Activated CD8-positive, alpha-beta T cell treated with anti-CD3 and anti-CD28 coated beads, Interleukin-2, amount 10 ng/mL, durations not matched to agents 7 days and 5 days (primary cell): ENCODE data around the gene FHOD3. TPM values are rescaled to one million over a fixed set of nuclear protein-coding genes. Genes with fewer than 3 reads are reported as not detected.

Experiments
- ATAC-seq: fragments of 150-1000 bp; cut with Tn5 transposase; one replicate; pipeline ENCODE4 v1.10.0; 2021; ENCODE audit warnings: moderate library complexity
- CTCF ChIA-PET: fragments of 350-600 bp; sonication (Branson Sonifier 250); formaldehyde crosslinking; loops from one replicate; lab custom pipeline; 2021; ENCODE audit warnings: antibody characterized with exemption; lab: Charles Lee
- POLR2A ChIA-PET: fragments of 350-600 bp; sonication (Branson Sonifier 250); formaldehyde crosslinking; loops from one replicate; lab custom pipeline; 2021; ENCODE audit warnings: antibody characterized with exemption; lab: Charles Lee
- DNase-seq: peaks from one replicate; pipeline ENCODE4 v3.0.0-alpha.2; 2020
- H3K27ac Mint-ChIP-seq: one replicate; pipeline ENCODE4 v1.8.0; 2021; ENCODE audit warnings: mild to moderate bottlenecking, mixed read lengths
- H3K27me3 Mint-ChIP-seq: one replicate; pipeline ENCODE4 v1.8.0; 2021; ENCODE audit warnings: low read depth, mixed read lengths
- H3K36me3 Mint-ChIP-seq: one replicate; pipeline ENCODE4 v1.8.0; 2021; ENCODE audit warnings: low read depth, mixed read lengths
- H3K4me1 Mint-ChIP-seq: one replicate; pipeline ENCODE4 v1.8.0; 2021; ENCODE audit warnings: low read depth, mixed read lengths
- H3K4me3 Mint-ChIP-seq: one replicate; pipeline ENCODE4 v1.8.0; 2021; ENCODE audit warnings: mild to moderate bottlenecking, mixed read lengths
- H3K9me3 Mint-ChIP-seq: one replicate; pipeline ENCODE4 v1.8.0; 2022; ENCODE audit warnings: mixed read lengths; ENCODE audit not compliant: insufficient read depth
- total RNA-seq, 2 experiments: library from RNA; stranded (reverse); gene quantifications; one replicate each; pipeline ENCODE4 v1.2.3, GENCODE V29; 2021

The FHOD3 gene
- total RNA-seq, 2 experiments from 2014 or later, result not detected

DNA sequence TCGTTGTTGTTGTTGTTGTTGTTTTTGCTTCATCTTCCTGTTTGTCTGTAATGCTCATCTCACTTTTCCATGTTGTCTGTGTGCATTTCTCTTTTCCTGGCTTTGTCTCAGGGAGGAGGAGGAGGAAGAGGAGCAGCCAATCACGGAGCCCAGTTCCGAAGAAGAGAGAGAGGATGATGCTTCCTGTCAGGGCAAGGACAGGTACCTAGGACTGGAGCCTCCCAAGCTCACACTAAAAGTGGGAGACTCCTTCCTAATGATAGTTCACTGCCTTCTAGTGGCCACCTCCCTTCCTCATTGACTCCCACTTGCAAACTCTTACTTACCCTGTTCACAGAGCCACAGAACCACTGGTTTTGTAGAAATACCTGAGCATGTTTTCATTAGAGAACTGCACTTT, 351.7 kb downstream of the FHOD3 start:
- ChIA-PET POLR2A (no interaction called here), CTCF (no interaction called here)
- no peaks in the 10 kb centered on the region for H3K36me3 Mint-ChIP-seq
- no peak overlapping the region for H3K27ac Mint-ChIP-seq
- no peak overlapping the region for H3K4me3 Mint-ChIP-seq
- peaks cover 6% of the 10 kb centered on the region for H3K27me3 Mint-ChIP-seq
- no peak for ATAC-seq
- no peaks in the 10 kb centered on the region for H3K4me1 Mint-ChIP-seq
- H3K9me3 Mint-ChIP-seq, result no peaks in the 10 kb centered on the region
- no peak for DNase-seq

DNA sequence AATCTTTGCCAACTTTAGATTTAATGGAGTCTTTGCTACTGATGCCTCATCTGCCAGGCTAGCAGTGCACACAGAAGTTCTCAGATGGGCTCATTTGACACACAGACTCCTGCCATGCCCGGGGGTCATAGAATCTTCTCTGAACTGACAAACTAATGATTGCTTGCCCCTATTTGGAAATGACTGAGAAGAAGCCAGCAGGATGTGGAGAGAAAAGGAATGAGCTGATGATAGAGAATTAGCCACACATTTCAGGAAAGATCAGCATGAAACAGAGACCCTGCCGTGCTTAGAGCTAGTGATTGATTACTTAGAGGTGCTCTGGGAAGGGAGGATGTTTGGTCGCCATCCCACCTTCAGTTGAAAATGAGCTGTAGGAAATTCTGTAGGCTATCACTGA, 352.8 kb downstream of the FHOD3 start:
- Mint-ChIP-seq H3K36me3 (no peaks in the 10 kb centered on the region), H3K27me3 (peaks cover 6% of the 10 kb centered on the region), H3K4me3 (no peak overlapping the region), H3K27ac (no peak overlapping the region), H3K4me1 (no peaks in the 10 kb centered on the region), H3K9me3 (no peaks in the 10 kb centered on the region)
- ATAC-seq (no peak), DNase-seq (no peak)
- ChIA-PET CTCF (no interaction called here), POLR2A (no interaction called here)

- no peaks in the 10 kb centered on the region for H3K4me1 Mint-ChIP-seq
Measured at GRCh38 chr18:36650906-36651305, 353.4 kb downstream of the FHOD3 start.

DNA sequence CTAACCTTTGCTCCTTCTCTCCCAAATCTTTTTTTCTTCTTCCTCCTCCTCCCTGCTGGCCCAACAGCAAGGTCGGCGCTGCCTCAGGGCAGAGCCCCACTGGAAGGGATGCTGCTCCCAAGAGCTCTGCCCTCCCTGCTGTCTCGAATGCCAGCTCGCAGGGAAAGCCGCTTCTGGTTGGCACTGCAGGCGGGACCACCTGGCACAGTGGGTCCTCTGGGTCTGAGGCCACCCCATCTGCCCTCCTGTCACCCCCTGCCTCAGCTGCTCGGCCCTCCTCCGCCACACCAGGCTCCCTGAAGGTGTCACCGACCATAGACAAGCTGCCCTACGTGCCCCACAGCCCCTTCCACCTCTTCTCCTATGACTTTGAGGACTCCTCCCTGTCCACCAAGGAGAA, 355.0 kb downstream of the FHOD3 start:
- CTCF ChIA-PET, result no interaction called here
- ATAC-seq (no peak), DNase-seq (no peak)
- H3K27me3 Mint-ChIP-seq, result peaks cover 11% of the 10 kb centered on the region
- no peaks in the 10 kb centered on the region for H3K9me3 Mint-ChIP-seq
- no peak overlapping the region for H3K27ac Mint-ChIP-seq
- no peak overlapping the region for H3K4me3 Mint-ChIP-seq
- no peaks in the 10 kb centered on the region for H3K36me3 Mint-ChIP-seq
- POLR2A ChIA-PET, result no interaction called here
- no peaks in the 10 kb centered on the region for H3K4me1 Mint-ChIP-seq

More at GRCh38 chr18:36650906-36651305, 353.4 kb downstream of the FHOD3 start:
- Mint-ChIP-seq H3K27me3 (peaks cover 4% of the 10 kb centered on the region), H3K27ac (no peak overlapping the region), H3K36me3 (no peaks in the 10 kb centered on the region), H3K9me3 (no peaks in the 10 kb centered on the region), H3K4me3 (no peak overlapping the region)
- ATAC-seq (no peak), DNase-seq (no peak)
- ChIA-PET POLR2A (no interaction called here), CTCF (no interaction called here)

GRCh38 chr18:36653141-36653869, 355.8 kb downstream of the FHOD3 start:
- no peak for DNase-seq

DNA sequence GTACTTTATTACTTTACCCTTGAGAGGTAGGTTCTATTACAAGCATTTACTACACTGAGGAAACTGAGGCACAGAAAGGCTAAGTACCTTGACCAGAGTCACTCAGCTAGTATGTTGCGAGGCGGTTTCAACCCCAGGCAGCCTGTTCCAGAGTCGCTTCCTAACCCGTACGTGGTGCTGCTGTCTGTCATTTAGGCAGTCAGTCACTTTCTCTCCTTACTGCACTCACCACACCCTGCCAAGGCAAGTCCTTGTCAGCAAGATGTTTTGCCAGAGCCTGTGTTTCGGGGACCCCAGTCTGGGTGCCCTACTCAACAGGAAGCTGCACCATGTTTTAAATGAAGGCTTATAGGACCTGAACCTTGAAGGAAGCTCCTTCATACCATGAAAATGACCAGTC, 356.4 kb downstream of the FHOD3 start:
- DNase-seq (no peak), ATAC-seq (no peak)
- Mint-ChIP-seq H3K9me3 (no peaks in the 10 kb centered on the region), H3K36me3 (no peaks in the 10 kb centered on the region), H3K4me1 (no peaks in the 10 kb centered on the region), H3K27ac (no peak overlapping the region), H3K4me3 (no peak overlapping the region), H3K27me3 (peaks cover 14% of the 10 kb centered on the region)
- ChIA-PET CTCF (no interaction called here), POLR2A (no interaction called here)

More at GRCh38 chr18:36653141-36653869, 355.8 kb downstream of the FHOD3 start:
- CTCF ChIA-PET, result no interaction called here
- Mint-ChIP-seq H3K9me3 (no peaks in the 10 kb centered on the region), H3K27me3 (peaks cover 14% of the 10 kb centered on the region), H3K4me1 (no peaks in the 10 kb centered on the region), H3K36me3 (no peaks in the 10 kb centered on the region), H3K4me3 (no peak overlapping the region), H3K27ac (no peak overlapping the region)
- POLR2A ChIA-PET, result no interaction called here
- ATAC-seq, result no peak

- ChIA-PET POLR2A (no interaction called here), CTCF (no interaction called here)
- Mint-ChIP-seq H3K4me1 (no peaks in the 10 kb centered on the region), H3K9me3 (no peaks in the 10 kb centered on the region), H3K27ac (no peak overlapping the region), H3K27me3 (peaks cover 11% of the 10 kb centered on the region), H3K36me3 (no peaks in the 10 kb centered on the region), H3K4me3 (no peak overlapping the region)
- DNase-seq, result no peak
- no peak for ATAC-seq
Measured at GRCh38 chr18:36655074-36655473, 357.6 kb downstream of the FHOD3 start.

DNA sequence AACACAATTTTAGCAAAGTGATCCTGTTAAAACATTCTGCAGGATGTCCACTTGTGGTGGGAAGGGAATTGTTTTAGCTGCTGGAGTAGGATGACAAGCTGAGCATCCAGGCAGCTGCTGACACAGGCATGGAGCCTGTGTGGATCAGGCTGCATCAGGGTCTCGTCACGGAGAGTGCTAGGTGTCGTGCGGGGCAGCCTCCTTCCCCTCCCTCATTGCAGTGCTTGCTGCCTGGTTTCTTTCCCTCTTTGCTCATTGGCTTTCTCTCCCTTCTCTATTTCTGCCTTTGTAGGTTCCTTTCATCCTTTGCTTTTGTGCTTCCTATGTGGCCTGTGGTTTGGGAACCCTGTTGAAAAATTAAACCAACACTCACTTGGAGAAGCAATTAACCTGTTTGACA, 358.4 kb downstream of the FHOD3 start:
- DNase-seq, result no peak
- ATAC-seq, result no peak
- peaks cover 11% of the 10 kb centered on the region for H3K27me3 Mint-ChIP-seq

DNA sequence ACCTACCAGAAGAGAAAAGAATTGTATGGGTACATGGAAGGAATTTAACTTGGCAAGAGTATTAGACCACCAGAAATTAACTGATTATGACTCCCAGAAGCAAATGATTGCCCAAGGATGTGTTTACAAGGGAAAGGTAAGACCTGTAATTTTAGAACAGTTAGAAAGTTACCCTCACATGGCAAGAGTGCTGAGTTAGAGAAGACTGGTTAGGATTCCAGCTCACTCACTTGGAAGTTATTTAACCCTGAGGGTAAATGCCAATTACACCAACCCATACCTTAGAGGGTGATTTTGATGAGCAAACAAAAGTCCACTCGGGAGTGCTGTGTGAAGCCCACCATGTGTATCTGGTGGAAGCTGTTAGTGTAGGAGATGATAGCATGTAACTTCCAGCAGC, 361.1 kb downstream of the FHOD3 start:
- ATAC-seq, result no peak
- H3K27me3 Mint-ChIP-seq, result peaks cover 11% of the 10 kb centered on the region
- H3K36me3 Mint-ChIP-seq, result no peaks in the 10 kb centered on the region
- no peak for DNase-seq
- no peaks in the 10 kb centered on the region for H3K4me1 Mint-ChIP-seq
- H3K9me3 Mint-ChIP-seq, result no peaks in the 10 kb centered on the region
- ChIA-PET CTCF (no interaction called here), POLR2A (no interaction called here)
- no peak overlapping the region for H3K4me3 Mint-ChIP-seq
- H3K27ac Mint-ChIP-seq, result no peak overlapping the region

More for the DNA sequence above, 358.4 kb downstream of the FHOD3 start:
- no peaks in the 10 kb centered on the region for H3K4me1 Mint-ChIP-seq
- CTCF ChIA-PET, result no interaction called here
- no peak overlapping the region for H3K4me3 Mint-ChIP-seq
- no peak overlapping the region for H3K27ac Mint-ChIP-seq
- POLR2A ChIA-PET, result no interaction called here
- H3K9me3 Mint-ChIP-seq, result no peaks in the 10 kb centered on the region
- no peaks in the 10 kb centered on the region for H3K36me3 Mint-ChIP-seq

- CTCF ChIA-PET, result no interaction called here
- POLR2A ChIA-PET, result no interaction called here
- DNase-seq (no peak), ATAC-seq (no peak)
- Mint-ChIP-seq H3K9me3 (no peaks in the 10 kb centered on the region), H3K4me1 (no peaks in the 10 kb centered on the region), H3K27me3 (peaks cover 11% of the 10 kb centered on the region), H3K4me3 (no peak overlapping the region), H3K36me3 (no peaks in the 10 kb centered on the region), H3K27ac (no peak overlapping the region)
Measured at GRCh38 chr18:36660311-36660710, 362.8 kb downstream of the FHOD3 start.

DNA sequence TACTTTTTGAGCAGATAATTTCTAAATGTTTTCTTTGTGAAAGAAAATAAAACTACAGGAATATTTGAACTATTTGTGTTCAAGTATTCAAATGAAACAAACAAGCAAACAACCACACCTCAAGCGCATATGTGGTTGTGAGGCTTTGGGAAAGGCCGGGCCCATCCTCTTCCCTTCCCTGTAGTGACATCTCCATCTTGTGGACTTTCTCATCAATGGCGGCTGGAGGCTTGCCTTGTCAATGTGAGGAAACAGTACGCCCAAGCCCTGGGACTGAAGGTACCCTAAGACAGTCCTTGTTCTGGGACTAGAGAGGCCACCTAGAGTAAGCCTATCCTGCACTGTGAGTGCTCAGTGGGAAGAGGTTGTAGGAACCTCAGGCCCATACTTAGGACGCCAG, 364.5 kb downstream of the FHOD3 start:
- Mint-ChIP-seq H3K27ac (no peak overlapping the region), H3K4me3 (no peak overlapping the region), H3K9me3 (no peaks in the 10 kb centered on the region), H3K27me3 (peaks cover 5% of the 10 kb centered on the region), H3K4me1 (no peaks in the 10 kb centered on the region), H3K36me3 (no peaks in the 10 kb centered on the region)
- ATAC-seq (no peak), DNase-seq (no peak)
- ChIA-PET POLR2A (no interaction called here), CTCF (no interaction called here)

GRCh38 chr18:36663312-36663711, 365.8 kb downstream of the FHOD3 start:
- ATAC-seq (no peak), DNase-seq (no peak)
- H3K27me3 Mint-ChIP-seq, result no peaks in the 10 kb centered on the region
- no peaks in the 10 kb centered on the region for H3K36me3 Mint-ChIP-seq
- no peak overlapping the region for H3K27ac Mint-ChIP-seq
- POLR2A ChIA-PET, result no interaction called here
- no peaks in the 10 kb centered on the region for H3K9me3 Mint-ChIP-seq
- no peak overlapping the region for H3K4me3 Mint-ChIP-seq
- no peaks in the 10 kb centered on the region for H3K4me1 Mint-ChIP-seq
- CTCF ChIA-PET, result interaction anchor here (1.2 kb wide), 1 partner anchor 25 kb away, joined by 4 read pairs; no protein-coding TSS in a partner anchor

- Mint-ChIP-seq H3K4me3 (no peak overlapping the region), H3K27ac (no peak overlapping the region), H3K36me3 (no peaks in the 10 kb centered on the region), H3K9me3 (no peaks in the 10 kb centered on the region), H3K27me3 (peaks cover 4% of the 10 kb centered on the region), H3K4me1 (no peaks in the 10 kb centered on the region)
- ChIA-PET CTCF (interaction anchor here (1.0 kb wide), 1 partner anchor 22 kb away, joined by 3 read pairs; no protein-coding TSS in a partner anchor), POLR2A (no interaction called here)
- DNase-seq (no peak), ATAC-seq (no peak)
Measured at GRCh38 chr18:36665952-36666351, 368.4 kb downstream of the FHOD3 start.
